PC-9 (cell line): ENCODE measurements around the gene RNF44. TPM values are rescaled to one million over a fixed set of nuclear protein-coding genes. Genes with fewer than 3 reads are reported as not detected.
A peak's percentile ranks its signal among the peaks of the same experiment; 100 is the strongest.

Source experiments
- BruUV-seq: library from RNA; stranded (reverse); fragments of 400-500 nt; replicated peaks from 2 replicates; lab custom pipeline; 2021; lab: Mats Ljungman, UMichigan
- CTCF ChIA-PET: fragments of 300-600 bp; sonication (Branson Sonifier 250); formaldehyde crosslinking; loops from one replicate; lab custom pipeline; 2022; ENCODE audit warnings: antibody characterized with exemption; lab: Charles Lee
- POLR2A ChIA-PET: fragments of 300-600 bp; sonication (Branson Sonifier 250); formaldehyde crosslinking; loops from one replicate; lab custom pipeline; 2022; ENCODE audit warnings: antibody characterized with exemption; ENCODE audit not compliant: unreplicated experiment; lab: Charles Lee
- DNase-seq, 2 experiments: peaks; one replicate each; pipeline versions ENCODE4 v3.0.0 to v3.0.0-alpha.2; 2015 to 2022; ENCODE audit warnings: mixed read lengths in 1 of 2
- H2AFZ ChIP-seq: fragments of 200-600 bp; sonication (generic); 2 replicates; pipeline ENCODE4 v1.8.1; 2017; ENCODE audit warnings: antibody characterized with exemption
- H3F3A ChIP-seq: fragments of 200-600 bp; sonication (generic); 2 replicates; pipeline ENCODE4 v1.8.1; 2017; ENCODE audit warnings: antibody characterized with exemption, mild to moderate bottlenecking, low read depth; ENCODE audit not compliant: insufficient read depth
- H3K27ac ChIP-seq: fragments of 200-600 bp; sonication (generic); 2 replicates; pipeline ENCODE4 v1.6.1; 2016; ENCODE audit warnings: mixed run types
- H3K27me3 ChIP-seq: fragments of 200-600 bp; sonication (generic); 2 replicates; pipeline ENCODE4 v1.6.1; 2016; ENCODE audit warnings: low read depth, mixed run types; ENCODE audit not compliant: insufficient read depth
- H3K36me3 ChIP-seq: fragments of 200-600 bp; sonication (generic); 2 replicates; pipeline ENCODE4 v1.6.1; 2016; ENCODE audit warnings: low read depth, mixed run types
- H3K4me1 ChIP-seq: fragments of 200-600 bp; sonication (generic); replicated peaks from 2 replicates; pipeline ENCODE4 v1.6.1; 2016; ENCODE audit warnings: mixed run types; ENCODE audit not compliant: insufficient read depth
- H3K4me2 ChIP-seq: fragments of 200-600 bp; sonication (generic); 2 replicates; pipeline ENCODE4 v1.6.1; 2017; ENCODE audit warnings: mixed run types
- H3K4me3 ChIP-seq: fragments of 200-600 bp; sonication (generic); 2 replicates; pipeline ENCODE4 v1.6.1; 2016; ENCODE audit warnings: mixed run types
- H3K79me2 ChIP-seq: fragments of 200-600 bp; sonication (generic); 2 replicates; pipeline ENCODE4 v1.6.1; 2017; ENCODE audit warnings: low read depth, mixed run types
- H3K9me2 ChIP-seq: fragments of 200-600 bp; sonication (generic); 2 replicates; pipeline ENCODE4 v1.8.1; 2017; ENCODE audit warnings: mild to moderate bottlenecking; ENCODE audit not compliant: insufficient read depth
- H3K9me3 ChIP-seq: fragments of 200-600 bp; sonication (generic); 2 replicates; pipeline ENCODE4 v1.8.1; 2016; ENCODE audit warnings: low read depth; ENCODE audit not compliant: insufficient read depth
- H4K20me1 ChIP-seq: fragments of 200-600 bp; sonication (generic); 2 replicates; pipeline ENCODE4 v1.8.1; 2017; ENCODE audit not compliant: insufficient read depth
- EZH2 ChIP-seq: fragments of 200-600 bp; sonication (generic); IDR thresholded peaks from 2 replicates; pipeline ENCODE4 v1.8.0; 2017; ENCODE audit warnings: antibody characterized with exemption, low read depth
- intact Hi-C: fragments of 100-400 bp; cut with micrococcal nuclease; formaldehyde crosslinking; loops from one replicate; pipeline ENCODE4 v1.10.0; 2022; ENCODE audit not compliant: unreplicated experiment
- total RNA-seq: library from RNA; stranded (reverse); gene quantifications from 2 replicates; pipeline ENCODE4 v1.2.3, GENCODE V29; 2021
- TF ChIP-seq, protein P1 (sequence below): fragments of 200-600 bp; sonication (generic); conservative IDR thresholded peaks from 2 replicates; pipeline ENCODE4 v1.6.1; 2017; ENCODE audit warnings: mixed run types, antibody characterized with exemption, mild to moderate bottlenecking, moderate library complexity

The RNF44 gene
- total RNA-seq, 1 experiment from 2014 or later: 87.4 TPM

DNA sequence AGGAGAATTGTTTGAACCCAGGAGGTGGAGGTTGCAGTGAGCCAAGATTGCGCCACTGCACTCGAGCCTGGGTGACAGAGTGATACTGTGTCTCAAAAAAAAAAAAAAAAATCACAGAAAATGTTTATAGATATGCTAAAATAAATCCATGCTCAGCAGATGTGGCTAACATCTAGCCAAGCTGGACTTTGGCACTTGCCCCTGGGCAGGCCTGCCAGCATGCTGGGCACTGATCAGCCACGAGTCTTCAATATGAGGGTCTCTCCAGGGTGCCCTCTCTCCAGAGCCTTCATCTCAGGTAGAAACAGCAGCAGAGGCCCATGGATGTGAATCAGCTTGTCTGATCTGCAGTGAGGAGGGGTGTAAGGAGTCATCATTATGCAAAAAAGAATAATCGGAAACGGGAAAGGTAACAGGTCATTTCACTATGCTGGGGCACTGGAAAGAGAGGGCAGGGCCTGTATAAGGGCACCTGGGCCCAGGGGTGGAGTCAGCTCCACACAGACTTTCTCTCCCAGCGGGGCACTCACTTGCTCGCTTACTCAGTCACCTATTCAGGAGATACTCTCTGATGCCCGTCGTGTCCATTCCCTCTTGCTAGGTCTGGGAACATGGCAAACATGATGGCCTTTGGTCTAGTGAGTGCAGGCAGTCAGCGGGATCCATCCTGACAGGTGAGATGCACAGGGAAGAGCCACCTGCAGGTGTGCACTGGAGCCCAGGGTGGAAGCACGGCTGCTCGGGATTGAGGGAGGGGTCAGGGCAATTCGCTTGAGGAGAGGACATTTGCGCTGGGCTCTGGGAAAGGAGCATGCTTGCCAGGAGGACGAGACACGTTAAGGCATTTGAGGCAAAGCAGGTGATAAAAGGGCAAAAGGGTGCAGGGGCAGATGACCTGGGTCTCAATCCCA lies 17.1 kb downstream of the RNF44 start:
- Histone ChIP-seq H3K79me2 (no peaks in the 10 kb centered on the region), H3F3A (no peaks in the 10 kb centered on the region; the same call in 1 of the 2 replicates), H2AFZ (no peak overlapping the region), H3K9me2 (no peaks in the 10 kb centered on the region), H3K9me3 (no peaks in the 10 kb centered on the region), H4K20me1 (no peaks in the 10 kb centered on the region), H3K4me3 (no peak overlapping the region), H3K4me2 (no peak overlapping the region), H3K27ac (no peak overlapping the region), H3K4me1 (peaks cover 8% of the 10 kb centered on the region), H3K36me3 (no peaks in the 10 kb centered on the region), H3K27me3 (no peaks in the 10 kb centered on the region)
- intact Hi-C loops: no loop called here
- no peak for DNase-seq
- POLR2A ChIA-PET: no interaction called here
- BruUV-seq: no TSS peak
- no peak for TF ChIP-seq EZH2
- TF ChIP-seq, protein P1, sequence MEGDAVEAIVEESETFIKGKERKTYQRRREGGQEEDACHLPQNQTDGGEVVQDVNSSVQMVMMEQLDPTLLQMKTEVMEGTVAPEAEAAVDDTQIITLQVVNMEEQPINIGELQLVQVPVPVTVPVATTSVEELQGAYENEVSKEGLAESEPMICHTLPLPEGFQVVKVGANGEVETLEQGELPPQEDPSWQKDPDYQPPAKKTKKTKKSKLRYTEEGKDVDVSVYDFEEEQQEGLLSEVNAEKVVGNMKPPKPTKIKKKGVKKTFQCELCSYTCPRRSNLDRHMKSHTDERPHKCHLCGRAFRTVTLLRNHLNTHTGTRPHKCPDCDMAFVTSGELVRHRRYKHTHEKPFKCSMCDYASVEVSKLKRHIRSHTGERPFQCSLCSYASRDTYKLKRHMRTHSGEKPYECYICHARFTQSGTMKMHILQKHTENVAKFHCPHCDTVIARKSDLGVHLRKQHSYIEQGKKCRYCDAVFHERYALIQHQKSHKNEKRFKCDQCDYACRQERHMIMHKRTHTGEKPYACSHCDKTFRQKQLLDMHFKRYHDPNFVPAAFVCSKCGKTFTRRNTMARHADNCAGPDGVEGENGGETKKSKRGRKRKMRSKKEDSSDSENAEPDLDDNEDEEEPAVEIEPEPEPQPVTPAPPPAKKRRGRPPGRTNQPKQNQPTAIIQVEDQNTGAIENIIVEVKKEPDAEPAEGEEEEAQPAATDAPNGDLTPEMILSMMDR: no peak
- CTCF ChIA-PET: no interaction called here

DNA sequence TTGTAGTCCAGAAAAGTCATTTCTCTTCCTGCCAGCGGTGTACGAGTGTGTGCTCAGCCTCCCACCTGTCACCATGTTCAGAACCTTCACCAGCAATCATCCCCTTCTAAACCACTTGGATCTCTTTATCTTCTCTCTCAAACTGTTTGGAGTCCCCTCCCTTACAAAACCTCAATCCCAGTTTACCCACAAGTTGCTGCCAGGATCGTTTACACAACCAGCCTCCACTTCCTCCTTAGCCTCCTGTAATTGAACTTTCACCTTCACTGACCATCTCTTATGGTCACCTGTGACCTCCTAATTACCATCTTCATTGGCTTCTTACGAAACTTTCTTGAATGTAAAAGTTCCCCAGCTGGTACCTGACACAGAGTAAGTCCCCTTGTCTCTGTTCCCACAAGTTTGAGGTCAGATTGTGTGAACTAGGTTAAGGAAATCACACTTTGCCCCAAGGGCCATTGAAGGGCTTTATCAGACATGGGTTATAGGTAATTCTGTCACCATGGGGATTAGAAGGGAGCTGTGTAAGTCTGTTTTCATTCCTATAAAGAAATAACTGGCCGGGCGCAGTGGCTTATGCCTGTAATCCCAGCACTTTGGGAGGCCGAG lies 20.0 kb downstream of the RNF44 start:
- H3K4me3 ChIP-seq: no peak overlapping the region
- no peaks in the 10 kb centered on the region for H3K27me3 ChIP-seq
- ChIA-PET CTCF (no interaction called here), POLR2A (no interaction called here)
- no peaks in the 10 kb centered on the region for H3K36me3 ChIP-seq
- H3K4me2 ChIP-seq: peak overlapping the region; percentile 30
- H3K9me3 ChIP-seq: no peaks in the 10 kb centered on the region
- TF ChIP-seq EZH2: no peak
- TF ChIP-seq, protein P1: no peak
- H3K27ac ChIP-seq: no peak overlapping the region
- H3F3A ChIP-seq: peaks cover 5% of the 10 kb centered on the region; the same call in 1 of the 2 replicates
- DNase-seq: no peak
- H3K79me2 ChIP-seq: no peaks in the 10 kb centered on the region
- H3K4me1 ChIP-seq: peaks cover 8% of the 10 kb centered on the region
- H3K9me2 ChIP-seq: no peaks in the 10 kb centered on the region
- no peaks in the 10 kb centered on the region for H4K20me1 ChIP-seq
- no TSS peak for BruUV-seq
- intact Hi-C loops: no loop called here
- H2AFZ ChIP-seq: no peak overlapping the region

DNA sequence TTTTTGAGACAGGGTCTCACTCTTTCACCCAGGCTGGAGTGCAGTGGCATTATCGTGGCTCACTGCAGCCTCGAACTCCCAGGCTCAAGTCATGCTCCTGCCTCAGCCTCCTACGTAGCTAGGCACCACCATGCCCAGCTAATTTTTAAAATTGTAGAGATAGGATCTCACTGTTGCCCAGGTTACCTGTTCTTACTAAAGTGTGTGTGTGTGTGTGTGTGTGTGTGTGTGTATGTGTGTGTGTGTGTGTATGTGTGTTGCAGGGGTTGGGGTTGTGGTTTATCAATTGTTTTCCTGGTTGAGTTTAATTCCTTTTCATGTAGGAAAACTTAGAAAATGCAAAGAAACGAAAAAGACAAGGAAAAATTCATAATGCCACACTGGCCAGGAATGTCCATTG lies 21.8 kb downstream of the RNF44 start:
- peaks cover 8% of the 10 kb centered on the region for H3K4me1 ChIP-seq
- no peak overlapping the region for H2AFZ ChIP-seq
- no peaks in the 10 kb centered on the region for H3K27me3 ChIP-seq
- no peak overlapping the region for H3K4me2 ChIP-seq
- CTCF ChIA-PET: interaction anchor here (0.7 kb wide), 1 partner anchor 73 kb away, joined by 5 read pairs; no protein-coding TSS in a partner anchor
- H3F3A ChIP-seq: peaks cover 5% of the 10 kb centered on the region; the same call in 1 of the 2 replicates
- no peaks in the 10 kb centered on the region for H4K20me1 ChIP-seq
- intact Hi-C loops: no loop called here
- no peak overlapping the region for H3K27ac ChIP-seq
- H3K36me3 ChIP-seq: no peaks in the 10 kb centered on the region
- POLR2A ChIA-PET: no interaction called here
- H3K9me2 ChIP-seq: no peaks in the 10 kb centered on the region
- no peaks in the 10 kb centered on the region for H3K79me2 ChIP-seq
- BruUV-seq: no TSS peak
- TF ChIP-seq EZH2: no peak
- TF ChIP-seq, protein P1: no peak
- no peaks in the 10 kb centered on the region for H3K9me3 ChIP-seq
- no peak for DNase-seq
- no peak overlapping the region for H3K4me3 ChIP-seq
